ENCODE results near the gene CD38. TPM values are rescaled to one million over a fixed set of nuclear protein-coding genes. Genes with fewer than 3 reads are reported as not detected.

The CD38 gene
- polyA plus RNA-seq, 1 donor from 2014 or later: 0.21 TPM

DNA sequence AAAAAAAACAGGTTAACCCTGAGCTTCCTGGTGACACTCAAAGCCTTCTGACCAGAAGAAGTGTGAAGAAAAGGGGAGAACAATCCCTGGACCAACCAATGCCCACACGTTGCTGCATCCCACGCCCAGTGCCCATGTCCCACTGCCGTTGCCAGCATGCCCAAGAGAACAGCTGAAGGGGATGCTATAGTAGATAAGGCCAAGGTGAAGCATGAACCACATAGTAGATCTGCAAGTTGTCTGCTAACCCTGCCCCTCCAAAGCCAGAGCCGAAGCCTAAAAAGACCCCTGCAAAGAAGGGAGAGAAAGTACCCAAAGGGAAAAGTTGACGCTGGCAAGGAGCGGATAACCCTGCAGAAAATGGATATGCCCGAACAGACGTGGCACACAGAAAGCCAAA, 11.3 kb upstream of the CD38 start:
- TF ChIP-seq RAD21 (conservative IDR thresholded peaks at IDR 0.05) (no peak), EZH2 (IDR thresholded peaks at IDR 0.05; ENCODE audit: borderline replicate concordance, insufficient read depth, low read length, poor library complexity, severe bottlenecking) (no peak), CTCF (IDR thresholded peaks at IDR 0.05; ENCODE audit: poor library complexity, severe bottlenecking) (no peak), TAF1 (IDR thresholded peaks at IDR 0.05; ENCODE audit: low read depth) (no peak), EP300 (conservative IDR thresholded peaks at IDR 0.05; ENCODE audit: poor library complexity, severe bottlenecking) (no peak), POLR2AphosphoS5 (IDR thresholded peaks at IDR 0.05) (no peak), SMC3 (conservative IDR thresholded peaks at IDR 0.05; ENCODE audit: poor library complexity) (no peak), MXI1 (conservative IDR thresholded peaks at IDR 0.05; ENCODE audit: poor library complexity, severe bottlenecking) (no peak)
- TF ChIP-seq, protein P1, sequence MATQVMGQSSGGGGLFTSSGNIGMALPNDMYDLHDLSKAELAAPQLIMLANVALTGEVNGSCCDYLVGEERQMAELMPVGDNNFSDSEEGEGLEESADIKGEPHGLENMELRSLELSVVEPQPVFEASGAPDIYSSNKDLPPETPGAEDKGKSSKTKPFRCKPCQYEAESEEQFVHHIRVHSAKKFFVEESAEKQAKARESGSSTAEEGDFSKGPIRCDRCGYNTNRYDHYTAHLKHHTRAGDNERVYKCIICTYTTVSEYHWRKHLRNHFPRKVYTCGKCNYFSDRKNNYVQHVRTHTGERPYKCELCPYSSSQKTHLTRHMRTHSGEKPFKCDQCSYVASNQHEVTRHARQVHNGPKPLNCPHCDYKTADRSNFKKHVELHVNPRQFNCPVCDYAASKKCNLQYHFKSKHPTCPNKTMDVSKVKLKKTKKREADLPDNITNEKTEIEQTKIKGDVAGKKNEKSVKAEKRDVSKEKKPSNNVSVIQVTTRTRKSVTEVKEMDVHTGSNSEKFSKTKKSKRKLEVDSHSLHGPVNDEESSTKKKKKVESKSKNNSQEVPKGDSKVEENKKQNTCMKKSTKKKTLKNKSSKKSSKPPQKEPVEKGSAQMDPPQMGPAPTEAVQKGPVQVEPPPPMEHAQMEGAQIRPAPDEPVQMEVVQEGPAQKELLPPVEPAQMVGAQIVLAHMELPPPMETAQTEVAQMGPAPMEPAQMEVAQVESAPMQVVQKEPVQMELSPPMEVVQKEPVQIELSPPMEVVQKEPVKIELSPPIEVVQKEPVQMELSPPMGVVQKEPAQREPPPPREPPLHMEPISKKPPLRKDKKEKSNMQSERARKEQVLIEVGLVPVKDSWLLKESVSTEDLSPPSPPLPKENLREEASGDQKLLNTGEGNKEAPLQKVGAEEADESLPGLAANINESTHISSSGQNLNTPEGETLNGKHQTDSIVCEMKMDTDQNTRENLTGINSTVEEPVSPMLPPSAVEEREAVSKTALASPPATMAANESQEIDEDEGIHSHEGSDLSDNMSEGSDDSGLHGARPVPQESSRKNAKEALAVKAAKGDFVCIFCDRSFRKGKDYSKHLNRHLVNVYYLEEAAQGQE (IDR thresholded peaks at IDR 0.05; ENCODE audit: borderline replicate concordance): no peak
- Histone ChIP-seq H3K9ac (ENCODE audit: low read length) (no peak overlapping the region), H3K27ac (ENCODE audit: low read length) (no peak overlapping the region), H3K4me3 (ENCODE audit: low read length) (no peak overlapping the region), H2AFZ (ENCODE audit: low read depth, low read length) (no peak overlapping the region), H3K27me3 (ENCODE audit: insufficient read depth, low read depth, low read length) (no peaks in the 10 kb centered on the region), H3K36me3 (ENCODE audit: insufficient read depth, low read length) (no peaks in the 10 kb centered on the region), H4K20me1 (ENCODE audit: insufficient read depth) (no peaks in the 10 kb centered on the region), H3K4me2 (ENCODE audit: low read length) (no peak overlapping the region), H3F3A (ENCODE audit: insufficient read depth, low read length, poor library complexity, severe bottlenecking) (no peaks in the 10 kb centered on the region), H3K9me2 (ENCODE audit: insufficient read depth, low read length) (no peaks in the 10 kb centered on the region), H3K9me3 (ENCODE audit: low read length) (no peaks in the 10 kb centered on the region), H3K79me2 (replicated peaks; ENCODE audit: insufficient read depth, low read length) (no peaks in the 10 kb centered on the region)

GRCh38 chr4:15769202-15769601, 8.9 kb upstream of the CD38 start:
- H4K20me1 ChIP-seq (ENCODE audit: insufficient read depth): no peaks in the 10 kb centered on the region
- no peaks in the 10 kb centered on the region for H3K27me3 ChIP-seq (ENCODE audit: insufficient read depth, low read depth, low read length)
- no peaks in the 10 kb centered on the region for H3K36me3 ChIP-seq (ENCODE audit: insufficient read depth, low read length)
- no peak overlapping the region for H3K4me2 ChIP-seq (ENCODE audit: low read length)
- no peak overlapping the region for H3K4me3 ChIP-seq (ENCODE audit: low read length)
- no peak overlapping the region for H3K9ac ChIP-seq (ENCODE audit: low read length)
- H3F3A ChIP-seq (ENCODE audit: insufficient read depth, low read length, poor library complexity, severe bottlenecking): no peaks in the 10 kb centered on the region
- H3K27ac ChIP-seq (ENCODE audit: low read length): no peak overlapping the region
- H2AFZ ChIP-seq (ENCODE audit: low read depth, low read length): no peak overlapping the region
- H3K9me3 ChIP-seq (ENCODE audit: low read length): no peaks in the 10 kb centered on the region
- H3K9me2 ChIP-seq (ENCODE audit: insufficient read depth, low read length): no peaks in the 10 kb centered on the region
- no peak for TF ChIP-seq POLR2AphosphoS5 (IDR thresholded peaks at IDR 0.05)
- TF ChIP-seq TAF1 (IDR thresholded peaks at IDR 0.05; ENCODE audit: low read depth): no peak
- TF ChIP-seq EZH2 (IDR thresholded peaks at IDR 0.05; ENCODE audit: borderline replicate concordance, insufficient read depth, low read length, poor library complexity, severe bottlenecking): no peak
- TF ChIP-seq CTCF (IDR thresholded peaks at IDR 0.05; ENCODE audit: poor library complexity, severe bottlenecking): no peak
- TF ChIP-seq, protein P1 (IDR thresholded peaks at IDR 0.05; ENCODE audit: borderline replicate concordance): no peak
- no peak for TF ChIP-seq SMC3 (conservative IDR thresholded peaks at IDR 0.05; ENCODE audit: poor library complexity)
- no peak for TF ChIP-seq RAD21 (conservative IDR thresholded peaks at IDR 0.05)
- TF ChIP-seq MXI1 (conservative IDR thresholded peaks at IDR 0.05; ENCODE audit: poor library complexity, severe bottlenecking): no peak
- no peak for TF ChIP-seq EP300 (conservative IDR thresholded peaks at IDR 0.05; ENCODE audit: poor library complexity, severe bottlenecking)
- H3K79me2 ChIP-seq (replicated peaks; ENCODE audit: insufficient read depth, low read length): no peaks in the 10 kb centered on the region

Data from neural cell (in vitro differentiated cells).